Inflammatory macrophage treated with lipopolysaccharide for 4 hours (primary cell): ENCODE measurements around the gene TMEM39B.
"Not testable (repeated sequence)": the region's sequence is repeated elsewhere in the genome, so short reads cannot be mapped to it uniquely, and the experiment has no call there.

ENCODE experiments used
- DNase-seq: peaks from one replicate; pipeline ENCODE4 v3.0.0-alpha.2; 2020

TMEM39B gene

GRCh38 chr1:32072622-32073298 lies at the start of gene TMEM39B:
TSS of gene TMEM39B (plus strand) at chr1:32072939. CDS start at chr1:32073048, 109 bp downstream.
- DNase-seq = peak; percentile 94

GRCh38 chr1:32023351-32023750 lies 49.4 kb upstream of the TMEM39B start:
- no peak for DNase-seq

- DNase-seq = no peak
Observed at GRCh38 chr1:32025515-32025914, 47.2 kb upstream of the TMEM39B start.

GRCh38 chr1:32028746-32029145 lies 44.0 kb upstream of the TMEM39B start:
- DNase-seq = no peak

- DNase-seq = no peak
Observed at GRCh38 chr1:32031578-32032274, 41.0 kb upstream of the TMEM39B start.

GRCh38 chr1:32032275-32032615 lies 40.5 kb upstream of the TMEM39B start:
- no peak for DNase-seq

- DNase-seq = no peak
Observed at GRCh38 chr1:32035119-32035518, 37.6 kb upstream of the TMEM39B start.

GRCh38 chr1:32040711-32041110 lies 32.0 kb upstream of the TMEM39B start:
- DNase-seq = no peak

GRCh38 chr1:32042330-32042729 lies 30.4 kb upstream of the TMEM39B start:
- no peak for DNase-seq

GRCh38 chr1:32044234-32044633 lies 28.5 kb upstream of the TMEM39B start:
- no peak for DNase-seq

- peak; percentile 82 for DNase-seq
Observed at GRCh38 chr1:32045772-32046171, 27.0 kb upstream of the TMEM39B start.

GRCh38 chr1:32047701-32048100 lies 25.0 kb upstream of the TMEM39B start:
- DNase-seq = no peak

GRCh38 chr1:32048440-32048839 lies 24.3 kb upstream of the TMEM39B start:
- no peak for DNase-seq

- no peak for DNase-seq
Observed at GRCh38 chr1:32051706-32052105, 21.0 kb upstream of the TMEM39B start.

- DNase-seq = no peak
Observed at GRCh38 chr1:32052887-32053286, 19.9 kb upstream of the TMEM39B start.

- DNase-seq = no peak
Observed at GRCh38 chr1:32055416-32055815, 17.3 kb upstream of the TMEM39B start.

- DNase-seq = no peak
Observed at GRCh38 chr1:32056598-32056997, 16.1 kb upstream of the TMEM39B start.

GRCh38 chr1:32060914-32061313 lies 11.8 kb upstream of the TMEM39B start:
- no peak for DNase-seq

GRCh38 chr1:32062867-32063230 lies 9.9 kb upstream of the TMEM39B start:
- DNase-seq = no peak

GRCh38 chr1:32063261-32063681 lies 9.5 kb upstream of the TMEM39B start:
- DNase-seq = peak; percentile 19

- not testable (repeated sequence) for DNase-seq
Observed at GRCh38 chr1:32065613-32066488, 6.9 kb upstream of the TMEM39B start.

- DNase-seq = peak; percentile 96
Observed at GRCh38 chr1:32066489-32066873, 6.3 kb upstream of the TMEM39B start.

- DNase-seq = no peak
Observed at GRCh38 chr1:32068957-32069588, 3.7 kb upstream of the TMEM39B start.
